HepG2 (cell line): ENCODE data around the gene CORO7. TPM values are rescaled to one million over a fixed set of nuclear protein-coding genes. Genes with fewer than 3 reads are reported as not detected.
A peak's percentile ranks its signal among the peaks of the same experiment; 100 is the strongest.

Source experiments
- HNRNPK ChIP-seq: fragments of 200-400 bp; formaldehyde crosslinking; IDR thresholded peaks from 2 replicates; pipeline ENCODE4 v1.6.1; 2018; ENCODE audit warnings: low read length, low read depth, moderate library complexity, mild to moderate bottlenecking; ENCODE audit not compliant: poor library complexity, severe bottlenecking
- KMT2B ChIP-seq: IDR thresholded peaks from 2 replicates; pipeline ENCODE4 v1.6.1; 2016; ENCODE audit warnings: missing genetic modification reagents, missing compliant biosample characterization
- RAD21 ChIP-seq: fragments of 450-650 bp; formaldehyde crosslinking; IDR thresholded peaks from 2 replicates; pipeline ENCODE4 v1.5.0; 2020; ENCODE audit warnings: mild to moderate bottlenecking
- RFX1 ChIP-seq: fragments of 450-650 bp; IDR thresholded peaks from 2 replicates; pipeline ENCODE4 v1.6.1; 2017
- SP140L ChIP-seq: sonication (generic); formaldehyde crosslinking; IDR thresholded peaks from 2 replicates; pipeline ENCODE4 v1.4.0; 2020; ENCODE audit warnings: missing genetic modification reagents, borderline replicate concordance
- THAP11 ChIP-seq: IDR thresholded peaks from 2 replicates; pipeline ENCODE4 v1.6.1; 2016; ENCODE audit warnings: missing biosample characterization, missing genetic modification reagents
- USF2 ChIP-seq, 2 experiments: sonication (generic) in 1 of 2; formaldehyde crosslinking in 1 of 2; IDR thresholded peaks; 2 replicates each; pipeline versions ENCODE4 v1.5.1 to v1.6.1; 2011 to 2020; ENCODE audit warnings: borderline replicate concordance in 1 of 2, low read depth in 1 of 2, low read length in 1 of 2, mild to moderate bottlenecking in 1 of 2, missing genetic modification reagents in 1 of 2, moderate library complexity in 1 of 2
- ZBTB33 ChIP-seq: sonication (generic); formaldehyde crosslinking; IDR thresholded peaks from 2 replicates; pipeline ENCODE4 v1.4.0; 2020; ENCODE audit warnings: missing genetic modification reagents
- ZBTB37 ChIP-seq: sonication (generic); formaldehyde crosslinking; IDR thresholded peaks from 2 replicates; pipeline ENCODE4 v1.4.0; 2020; ENCODE audit warnings: mild to moderate bottlenecking, missing genetic modification reagents
- ZBTB49 ChIP-seq: sonication (generic); formaldehyde crosslinking; IDR thresholded peaks from 2 replicates; pipeline ENCODE4 v1.4.0; 2020; ENCODE audit warnings: missing genetic modification reagents, borderline replicate concordance
- ZNF354B ChIP-seq: sonication (generic); formaldehyde crosslinking; IDR thresholded peaks from 2 replicates; pipeline ENCODE4 v1.8.0; 2022; ENCODE audit warnings: mild to moderate bottlenecking, missing genetic modification reagents
- ZNF800 ChIP-seq: sonication (generic); formaldehyde crosslinking; IDR thresholded peaks from 2 replicates; pipeline ENCODE4 v1.4.0; 2020; ENCODE audit warnings: missing genetic modification reagents
- ZNF878 ChIP-seq: sonication (generic); formaldehyde crosslinking; IDR thresholded peaks from 2 replicates; pipeline ENCODE4 v1.8.1; 2023; ENCODE audit warnings: mild to moderate bottlenecking, missing genetic modification reagents, moderate library complexity
- ZSCAN20 ChIP-seq: sonication (generic); formaldehyde crosslinking; IDR thresholded peaks from 2 replicates; pipeline ENCODE4 v1.4.0; 2020; ENCODE audit warnings: missing genetic modification reagents, mild to moderate bottlenecking, borderline replicate concordance
- polyA plus RNA-seq, 8 experiments: library from polyadenylated mRNA; depleted of rRNA in 3 of 8; stranded (reverse) in 7 of 8; unstranded in 1 of 8; fragments of >200 nt; fragmentation: Illumina TruSeq in 4 of 8; extraction: Trizol in 4 of 8; gene quantifications; 2 replicates each; pipeline versions ENCODE4 v1.2.1 to v1.2.3, GENCODE V29; 2011 to 2016; ENCODE audit warnings: low read depth in 4 of 8, missing spikeins in 1 of 8, mixed read lengths in 1 of 8; ENCODE audit not compliant: insufficient read depth in 1 of 8
- total RNA-seq, 5 experiments: library from RNA; depleted of rRNA; stranded (reverse); fragments of >200 nt; fragmentation: Illumina TruSeq; extraction: Trizol; gene quantifications; 2 replicates each; pipeline ENCODE4 v1.2.3, GENCODE V29; 2016; ENCODE audit warnings: low read depth in 1 of 5
- TF ChIP-seq, protein P1 (sequence below): sonication (generic); formaldehyde crosslinking; IDR thresholded peaks from 2 replicates; pipeline ENCODE4 v1.4.0; 2020; ENCODE audit warnings: missing genetic modification reagents, borderline replicate concordance

CORO7 gene
- total and polyA plus RNA-seq, 2 of the 13 experiments (the other 11 are each of a cell fraction or from before 2014, with no cell fraction given): 9.9 to 14.3 TPM

DNA sequence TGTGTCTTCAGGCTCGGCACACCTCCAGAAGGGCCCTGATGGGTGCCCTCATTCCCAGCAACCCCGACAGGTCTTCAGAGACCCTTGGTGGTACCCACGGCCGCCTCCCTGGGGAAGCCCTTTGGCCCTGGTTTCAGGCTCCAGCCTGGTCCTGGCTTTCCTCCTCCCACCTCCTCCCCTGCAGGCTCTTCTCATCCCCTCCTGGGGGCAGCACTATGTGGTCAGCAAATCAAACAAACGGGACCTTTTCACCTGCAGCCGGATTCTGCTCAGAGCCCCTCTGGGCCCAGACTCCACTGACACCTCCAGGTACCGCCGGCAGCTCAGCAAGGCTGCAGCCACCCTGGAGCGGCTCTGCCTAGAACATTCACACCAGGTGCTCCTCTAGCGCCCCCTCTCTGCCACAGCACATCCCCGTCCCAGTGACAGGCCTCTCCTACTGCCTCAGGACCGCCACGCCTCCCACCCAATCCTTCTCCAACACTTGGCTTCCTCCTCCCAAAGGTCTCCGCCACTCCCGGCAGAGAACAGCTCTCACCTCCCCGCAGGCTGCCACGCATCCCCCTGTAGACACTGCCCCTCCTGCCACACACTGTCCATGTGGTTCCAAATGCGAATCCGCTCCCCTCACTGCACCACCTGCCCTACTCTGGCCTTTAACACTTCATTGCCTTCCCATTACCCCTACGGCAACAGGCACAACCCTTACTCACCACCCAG, 12.0 kb downstream of the CORO7 start (continued):
- TF ChIP-seq, protein P1, sequence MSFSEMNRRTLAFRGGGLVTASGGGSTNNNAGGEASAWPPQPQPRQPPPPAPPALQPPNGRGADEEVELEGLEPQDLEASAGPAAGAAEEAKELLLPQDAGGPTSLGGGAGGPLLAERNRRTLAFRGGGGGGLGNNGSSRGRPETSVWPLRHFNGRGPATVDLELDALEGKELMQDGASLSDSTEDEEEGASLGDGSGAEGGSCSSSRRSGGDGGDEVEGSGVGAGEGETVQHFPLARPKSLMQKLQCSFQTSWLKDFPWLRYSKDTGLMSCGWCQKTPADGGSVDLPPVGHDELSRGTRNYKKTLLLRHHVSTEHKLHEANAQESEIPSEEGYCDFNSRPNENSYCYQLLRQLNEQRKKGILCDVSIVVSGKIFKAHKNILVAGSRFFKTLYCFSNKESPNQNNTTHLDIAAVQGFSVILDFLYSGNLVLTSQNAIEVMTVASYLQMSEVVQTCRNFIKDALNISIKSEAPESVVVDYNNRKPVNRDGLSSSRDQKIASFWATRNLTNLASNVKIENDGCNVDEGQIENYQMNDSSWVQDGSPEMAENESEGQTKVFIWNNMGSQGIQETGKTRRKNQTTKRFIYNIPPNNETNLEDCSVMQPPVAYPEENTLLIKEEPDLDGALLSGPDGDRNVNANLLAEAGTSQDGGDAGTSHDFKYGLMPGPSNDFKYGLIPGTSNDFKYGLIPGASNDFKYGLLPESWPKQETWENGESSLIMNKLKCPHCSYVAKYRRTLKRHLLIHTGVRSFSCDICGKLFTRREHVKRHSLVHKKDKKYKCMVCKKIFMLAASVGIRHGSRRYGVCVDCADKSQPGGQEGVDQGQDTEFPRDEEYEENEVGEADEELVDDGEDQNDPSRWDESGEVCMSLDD (CRISPR knock-in tag): no peak
- TF ChIP-seq ZBTB37 (no peak), ZNF878 (CRISPR knock-in tag) (no peak), ZBTB33 (CRISPR knock-in tag) (peak; percentile 87), ZSCAN20 (no peak), HNRNPK (no peak), RAD21 (CRISPR knock-in tag) (peak; percentile 60), SP140L (CRISPR knock-in tag) (no peak), ZNF354B (CRISPR knock-in tag) (no peak), ZBTB49 (CRISPR knock-in tag) (no peak), KMT2B (CRISPR knock-in tag) (no peak), USF2 (IDR thresholded peaks at IDR 0.05; ENCODE audit: low read depth, low read length) (no peak), USF2 (CRISPR knock-in tag; IDR thresholded peaks at IDR 0.05; ENCODE audit: borderline replicate concordance) (no peak), THAP11 (CRISPR knock-in tag) (no peak), ZNF800 (CRISPR knock-in tag) (no peak), RFX1 (no peak)
